ENCODE data around the gene TPD52L1. TPM values are rescaled to one million over a fixed set of nuclear protein-coding genes. Genes with fewer than 3 reads are reported as not detected.

TPD52L1 gene
- total and polyA plus RNA-seq, 2 donors (not counting 1 experiment from before 2014, with no cell fraction given): not detected

DNA sequence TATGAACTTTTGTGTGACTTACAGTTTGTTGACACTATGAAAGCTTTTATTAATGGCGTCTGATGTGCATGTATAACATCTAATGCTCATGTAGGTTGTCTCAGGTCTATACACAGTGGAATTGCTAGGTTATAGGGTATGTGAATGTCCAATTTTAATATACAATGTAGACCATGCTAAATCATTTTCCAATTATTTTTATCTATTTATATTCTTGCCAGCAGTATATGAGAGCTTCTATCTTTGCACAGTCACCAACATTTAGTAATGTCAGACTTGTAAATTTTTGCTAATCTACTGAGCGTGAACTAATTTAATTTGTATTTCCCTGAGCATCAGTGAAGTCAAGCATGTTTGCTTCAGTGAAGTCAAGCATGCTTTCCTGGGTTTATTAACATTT lies 64.4 kb downstream of the TPD52L1 start:
- ChIA-PET POLR2A (no interaction called here), CTCF (no interaction called here)
- Histone ChIP-seq H3K79me2 (ENCODE audit: control insufficient read depth, insufficient read depth, low read length) (no peaks in the 10 kb centered on the region), H2AFZ (ENCODE audit: insufficient read depth, low read depth, low read length, poor library complexity, severe bottlenecking) (no peak overlapping the region), H3K27me3 (replicated peaks in 1 of 4; ENCODE audit: control extremely low read depth in 1 of 4, control insufficient read depth in 3 of 4, insufficient read depth in 4 of 4, low read length in 3 of 4) (no peaks in the 10 kb centered on the region), H3K4me1 (ENCODE audit: control insufficient read depth in 2 of 2, insufficient read depth in 2 of 2, low read length in 2 of 2) (no peaks in the 10 kb centered on the region), H3K9ac (ENCODE audit: low read length) (no peak overlapping the region), H3K27ac (ENCODE audit: low read length in 2 of 2) (no peak overlapping the region), H3K4me2 (replicated peaks; ENCODE audit: low read depth, low read length, poor library complexity, severe bottlenecking) (no peak overlapping the region), H3K36me3 (replicated peaks in 1 of 2; ENCODE audit: control extremely low read depth in 1 of 2, control insufficient read depth in 1 of 2, extremely low read depth in 1 of 2, insufficient read depth in 2 of 2, low read length in 1 of 2) (no peaks in the 10 kb centered on the region), H4K20me1 (ENCODE audit: control insufficient read depth, insufficient read depth, low read length, poor library complexity, severe bottlenecking) (no peaks in the 10 kb centered on the region), H3K9me3 (ENCODE audit: control extremely low read depth in 1 of 3, control insufficient read depth in 2 of 3, insufficient read depth in 1 of 3, low read length in 2 of 3) (no peaks in the 10 kb centered on the region), H3K4me3 (ENCODE audit: control extremely low read depth in 1 of 5, extremely low read depth in 1 of 5, insufficient read depth in 1 of 5, low read depth in 2 of 5, low read length in 4 of 5) (no peak overlapping the region)
- no peaks in the 10 kb centered on the region for H3K4me1 Mint-ChIP-seq
- no peaks in the 10 kb centered on the region for H3K9me3 Mint-ChIP-seq (ENCODE audit: insufficient read depth)
- no CpG with 5 or more reads among the region's 2 CpGs for WGBS (ENCODE audit: insufficient coverage)
- TF ChIP-seq EZH2 (IDR thresholded peaks at IDR 0.05; ENCODE audit: borderline replicate concordance, insufficient read depth, low read depth, low read length, poor library complexity, severe bottlenecking): no peak
- TF ChIP-seq, protein P1, sequence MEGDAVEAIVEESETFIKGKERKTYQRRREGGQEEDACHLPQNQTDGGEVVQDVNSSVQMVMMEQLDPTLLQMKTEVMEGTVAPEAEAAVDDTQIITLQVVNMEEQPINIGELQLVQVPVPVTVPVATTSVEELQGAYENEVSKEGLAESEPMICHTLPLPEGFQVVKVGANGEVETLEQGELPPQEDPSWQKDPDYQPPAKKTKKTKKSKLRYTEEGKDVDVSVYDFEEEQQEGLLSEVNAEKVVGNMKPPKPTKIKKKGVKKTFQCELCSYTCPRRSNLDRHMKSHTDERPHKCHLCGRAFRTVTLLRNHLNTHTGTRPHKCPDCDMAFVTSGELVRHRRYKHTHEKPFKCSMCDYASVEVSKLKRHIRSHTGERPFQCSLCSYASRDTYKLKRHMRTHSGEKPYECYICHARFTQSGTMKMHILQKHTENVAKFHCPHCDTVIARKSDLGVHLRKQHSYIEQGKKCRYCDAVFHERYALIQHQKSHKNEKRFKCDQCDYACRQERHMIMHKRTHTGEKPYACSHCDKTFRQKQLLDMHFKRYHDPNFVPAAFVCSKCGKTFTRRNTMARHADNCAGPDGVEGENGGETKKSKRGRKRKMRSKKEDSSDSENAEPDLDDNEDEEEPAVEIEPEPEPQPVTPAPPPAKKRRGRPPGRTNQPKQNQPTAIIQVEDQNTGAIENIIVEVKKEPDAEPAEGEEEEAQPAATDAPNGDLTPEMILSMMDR (IDR thresholded peaks at IDR 0.05): no peak
- no peak overlapping the region for H3K27ac Mint-ChIP-seq
- ATAC-seq (ENCODE audit: low read depth) (no peak), DNase-seq (no peak)
- intact Hi-C loops (cut with micrococcal nuclease): no loop called here
- no peak overlapping the region for H3K4me3 Mint-ChIP-seq
- peaks cover 10% of the 10 kb centered on the region for H3K27me3 Mint-ChIP-seq

DNA sequence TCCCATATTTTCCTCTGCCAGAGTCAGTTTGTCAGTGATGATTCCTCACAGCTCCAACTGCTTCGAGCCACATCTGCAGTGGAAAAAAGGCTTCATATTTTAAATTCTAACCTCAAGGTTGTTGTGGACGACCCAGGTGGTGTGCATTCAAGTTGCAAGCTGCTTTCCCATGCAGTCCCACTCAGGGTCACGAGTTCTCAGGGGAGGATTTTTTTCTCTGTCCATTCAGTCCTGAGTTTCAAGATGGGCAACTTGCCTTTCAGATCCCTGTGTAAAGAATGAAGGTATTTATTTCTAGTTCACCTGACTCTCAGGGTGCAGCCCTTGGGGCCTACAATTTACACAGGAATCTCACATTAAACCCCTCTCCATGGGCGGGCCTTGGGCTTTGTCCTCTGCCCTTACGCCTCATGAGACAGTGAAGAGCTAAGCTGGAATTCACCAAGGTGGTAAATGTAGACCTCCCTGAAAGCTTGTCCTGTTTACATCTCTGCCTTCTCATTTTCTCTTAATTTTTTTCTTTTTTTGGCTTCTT lies 65.9 kb downstream of the TPD52L1 start:
- 87% methylated on average over 2 of the region's 5 CpGs for WGBS (ENCODE audit: insufficient coverage)
- Histone ChIP-seq H3K36me3 (replicated peaks in 1 of 2; ENCODE audit: control extremely low read depth in 1 of 2, control insufficient read depth in 1 of 2, extremely low read depth in 1 of 2, insufficient read depth in 2 of 2, low read length in 1 of 2) (no peaks in the 10 kb centered on the region), H3K79me2 (ENCODE audit: control insufficient read depth, insufficient read depth, low read length) (no peaks in the 10 kb centered on the region), H3K4me1 (ENCODE audit: control insufficient read depth in 2 of 2, insufficient read depth in 2 of 2, low read length in 2 of 2) (no peaks in the 10 kb centered on the region), H3K9ac (ENCODE audit: low read length) (no peak overlapping the region), H3K4me2 (replicated peaks; ENCODE audit: low read depth, low read length, poor library complexity, severe bottlenecking) (no peak overlapping the region), H3K9me3 (ENCODE audit: control extremely low read depth in 1 of 3, control insufficient read depth in 2 of 3, insufficient read depth in 1 of 3, low read length in 2 of 3) (no peaks in the 10 kb centered on the region), H3K4me3 (ENCODE audit: control extremely low read depth in 1 of 5, extremely low read depth in 1 of 5, insufficient read depth in 1 of 5, low read depth in 2 of 5, low read length in 4 of 5) (no peak overlapping the region), H4K20me1 (ENCODE audit: control insufficient read depth, insufficient read depth, low read length, poor library complexity, severe bottlenecking) (no peaks in the 10 kb centered on the region), H3K27ac (ENCODE audit: low read length in 2 of 2) (no peak overlapping the region), H3K27me3 (replicated peaks in 1 of 4; ENCODE audit: control extremely low read depth in 1 of 4, control insufficient read depth in 3 of 4, insufficient read depth in 4 of 4, low read length in 3 of 4) (no peaks in the 10 kb centered on the region), H2AFZ (ENCODE audit: insufficient read depth, low read depth, low read length, poor library complexity, severe bottlenecking) (no peak overlapping the region)
- Mint-ChIP-seq H3K4me3 (no peak overlapping the region), H3K27me3 (peaks cover 10% of the 10 kb centered on the region), H3K27ac (no peak overlapping the region), H3K4me1 (no peaks in the 10 kb centered on the region), H3K9me3 (ENCODE audit: insufficient read depth) (no peaks in the 10 kb centered on the region)
- no peak for DNase-seq
- CTCF ChIA-PET: interaction anchor here (1.3 kb wide), 1 partner anchor 26 kb away, joined by 3 read pairs; no protein-coding TSS in a partner anchor
- intact Hi-C loops (cut with micrococcal nuclease): no loop called here
- TF ChIP-seq EZH2 (IDR thresholded peaks at IDR 0.05; ENCODE audit: borderline replicate concordance, insufficient read depth, low read depth, low read length, poor library complexity, severe bottlenecking): no peak
- TF ChIP-seq, protein P1 (IDR thresholded peaks at IDR 0.05): no peak
- POLR2A ChIA-PET: no interaction called here
- ATAC-seq (ENCODE audit: low read depth): no peak
